ENCODE measurements around the gene SRP68. TPM values are rescaled to one million over a fixed set of nuclear protein-coding genes. Genes with fewer than 3 reads are reported as not detected.

The SRP68 gene
- total RNA-seq, 1 donor from 2014 or later, result 74.3 TPM

GRCh38 chr17:76079956-76080767 lies 7.8 kb upstream of the SRP68 start:
- Histone ChIP-seq H3K9me3 (ENCODE audit: insufficient read depth, low read depth, low read length) (no peaks in the 10 kb centered on the region), H4K20me1 (ENCODE audit: insufficient read depth, low read length) (peaks cover 28% of the 10 kb centered on the region), H3K27ac (ENCODE audit: low read depth, low read length) (no peak overlapping the region), H3K27me3 (ENCODE audit: insufficient read depth, low read length) (peaks cover 55% of the 10 kb centered on the region), H3K4me2 (ENCODE audit: low read length) (no peak overlapping the region), H3K4me1 (ENCODE audit: insufficient read depth, low read length) (peaks cover 7% of the 10 kb centered on the region), H3K79me2 (ENCODE audit: insufficient read depth, low read length) (no peaks in the 10 kb centered on the region), H3K9ac (ENCODE audit: low read length) (no peak overlapping the region), H3K36me3 (ENCODE audit: insufficient read depth, low read length) (peaks cover 7% of the 10 kb centered on the region), H2AFZ (ENCODE audit: low read depth, low read length) (no peak overlapping the region), H3K4me3 (ENCODE audit: insufficient read depth, low read depth, low read length) (no peak overlapping the region)
- Mint-ChIP-seq H3K4me1 (ENCODE audit: low read depth, unreplicated experiment) (peaks cover 18% of the 10 kb centered on the region), H3K36me3 (ENCODE audit: low read depth, unreplicated experiment) (peaks cover 12% of the 10 kb centered on the region), H3K27ac (ENCODE audit: unreplicated experiment) (peak overlapping the region; percentile 34), H3K27me3 (ENCODE audit: low read depth, unreplicated experiment) (peaks cover 40% of the 10 kb centered on the region), H3K9me3 (ENCODE audit: unreplicated experiment) (no peaks in the 10 kb centered on the region), H3K4me3 (ENCODE audit: unreplicated experiment) (no peak overlapping the region)
- FAIRE-seq, result no peak
- DNase-seq (ENCODE audit: low read depth), result no peak
- TF ChIP-seq EZH2 (IDR thresholded peaks at IDR 0.05; ENCODE audit: insufficient read depth, low read length) (no peak), CTCF (IDR thresholded peaks at IDR 0.05; ENCODE audit: insufficient read depth, low read depth, low read length) (no peak)

- Mint-ChIP-seq H3K9me3 (ENCODE audit: unreplicated experiment) (no peaks in the 10 kb centered on the region), H3K27ac (ENCODE audit: unreplicated experiment) (no peak overlapping the region), H3K36me3 (ENCODE audit: low read depth, unreplicated experiment) (peaks cover 9% of the 10 kb centered on the region), H3K4me1 (ENCODE audit: low read depth, unreplicated experiment) (peaks cover 18% of the 10 kb centered on the region), H3K4me3 (ENCODE audit: unreplicated experiment) (no peak overlapping the region), H3K27me3 (ENCODE audit: low read depth, unreplicated experiment) (peaks cover 45% of the 10 kb centered on the region)
- Histone ChIP-seq H3K27me3 (ENCODE audit: insufficient read depth, low read length) (peaks cover 61% of the 10 kb centered on the region), H3K79me2 (ENCODE audit: insufficient read depth, low read length) (no peaks in the 10 kb centered on the region), H3K27ac (ENCODE audit: low read depth, low read length) (no peak overlapping the region), H3K36me3 (ENCODE audit: insufficient read depth, low read length) (peaks cover 5% of the 10 kb centered on the region), H2AFZ (ENCODE audit: low read depth, low read length) (no peak overlapping the region), H4K20me1 (ENCODE audit: insufficient read depth, low read length) (peaks cover 28% of the 10 kb centered on the region), H3K9ac (ENCODE audit: low read length) (no peak overlapping the region), H3K4me1 (ENCODE audit: insufficient read depth, low read length) (peaks cover 7% of the 10 kb centered on the region), H3K4me2 (ENCODE audit: low read length) (no peak overlapping the region), H3K4me3 (ENCODE audit: insufficient read depth, low read depth, low read length) (no peak overlapping the region), H3K9me3 (ENCODE audit: insufficient read depth, low read depth, low read length) (no peaks in the 10 kb centered on the region)
- FAIRE-seq (no peak), DNase-seq (ENCODE audit: low read depth) (no peak)
- no peak for TF ChIP-seq EZH2 (IDR thresholded peaks at IDR 0.05; ENCODE audit: insufficient read depth, low read length)
- no peak for TF ChIP-seq CTCF (IDR thresholded peaks at IDR 0.05; ENCODE audit: insufficient read depth, low read depth, low read length)
Observed at GRCh38 chr17:76079535-76079955, 7.2 kb upstream of the SRP68 start.

All from astrocyte (in vitro differentiated cells and primary cell).